ENCODE data around the gene RYK. TPM values are rescaled to one million over a fixed set of nuclear protein-coding genes. Genes with fewer than 3 reads are reported as not detected.

The RYK gene
- total RNA-seq, 1 experiment from 2014 or later = 60.6 TPM

- Histone ChIP-seq H4K20me1 (ENCODE audit: control insufficient read depth, insufficient read depth, insufficient read length) (no peaks in the 10 kb centered on the region), H2BK5ac (ENCODE audit: insufficient read length, low read length) (no peak overlapping the region), H3K23me2 (ENCODE audit: insufficient read length, low read depth, low read length, poor library complexity, severe bottlenecking) (no peaks in the 10 kb centered on the region), H3K18ac (ENCODE audit: insufficient read length, low read depth, low read length) (no peak overlapping the region), H3K23ac (ENCODE audit: insufficient read length, low read depth, low read length) (no peak overlapping the region), H3K79me1 (ENCODE audit: insufficient read depth, low read depth, low read length, poor library complexity, severe bottlenecking) (no peaks in the 10 kb centered on the region), H3K9me3 (ENCODE audit: control insufficient read depth, low read depth, low read length) (no peaks in the 10 kb centered on the region), H3K27ac (ENCODE audit: insufficient read length, low read depth, low read length) (no peak overlapping the region), H3K27me3 (ENCODE audit: insufficient read depth, low read length) (no peaks in the 10 kb centered on the region), H3K4me1 (ENCODE audit: insufficient read depth, low read length) (no peaks in the 10 kb centered on the region), H2BK12ac (ENCODE audit: insufficient read length, low read depth, low read length) (no peak overlapping the region), H3K9ac (ENCODE audit: extremely low read depth, insufficient read length, low read length) (no peak overlapping the region), H4K91ac (ENCODE audit: insufficient read length, low read depth, low read length) (no peak overlapping the region), H4K5ac (ENCODE audit: insufficient read length, low read depth, low read length) (no peak overlapping the region), H3K4me2 (ENCODE audit: insufficient read depth, insufficient read length, low read length) (no peak overlapping the region), H2AK5ac (ENCODE audit: insufficient read length, low read length) (no peak overlapping the region), H3K79me2 (ENCODE audit: insufficient read depth, low read length) (no peaks in the 10 kb centered on the region), H4K8ac (replicated peaks; ENCODE audit: insufficient read length, low read depth, low read length) (no peak overlapping the region), H2AFZ (ENCODE audit: low read length) (no peak overlapping the region), H3K56ac (ENCODE audit: insufficient read length, low read depth, low read length) (no peak overlapping the region), H2BK20ac (ENCODE audit: low read depth, low read length, poor library complexity, severe bottlenecking) (no peak overlapping the region), H2BK15ac (ENCODE audit: low read depth, low read length) (no peak overlapping the region), H3K4ac (ENCODE audit: low read depth, low read length) (no peak overlapping the region), H2BK120ac (ENCODE audit: low read depth, low read length, poor library complexity, severe bottlenecking) (no peak overlapping the region), H3K14ac (ENCODE audit: insufficient read depth, low read length) (no peak overlapping the region), H3T11ph (ENCODE audit: low read length) (no peak overlapping the region)
- no peak overlapping the region for H3K4me3 Mint-ChIP-seq
- no peaks in the 10 kb centered on the region for H3K27me3 Mint-ChIP-seq (ENCODE audit: low read depth)
- peaks cover 6 to 8% of the 10 kb centered on the region in 2 experiments; a peak in 2 of 4 replicates for H3K4me1 Mint-ChIP-seq
- DNase-seq = no peak
- peak overlapping the region in 1 of 3 experiments; percentile 58; a peak in 4 of 7 replicates for H3K27ac Mint-ChIP-seq
- no peaks in the 10 kb centered on the region for H3K9me3 Mint-ChIP-seq
- peaks cover 6 to 46% (median 24%) of the 10 kb centered on the region in 3 experiments for H3K36me3 Mint-ChIP-seq (ENCODE audit: insufficient read depth in 1 of 3, low read depth in 3 of 3)
- TF ChIP-seq, protein P1, sequence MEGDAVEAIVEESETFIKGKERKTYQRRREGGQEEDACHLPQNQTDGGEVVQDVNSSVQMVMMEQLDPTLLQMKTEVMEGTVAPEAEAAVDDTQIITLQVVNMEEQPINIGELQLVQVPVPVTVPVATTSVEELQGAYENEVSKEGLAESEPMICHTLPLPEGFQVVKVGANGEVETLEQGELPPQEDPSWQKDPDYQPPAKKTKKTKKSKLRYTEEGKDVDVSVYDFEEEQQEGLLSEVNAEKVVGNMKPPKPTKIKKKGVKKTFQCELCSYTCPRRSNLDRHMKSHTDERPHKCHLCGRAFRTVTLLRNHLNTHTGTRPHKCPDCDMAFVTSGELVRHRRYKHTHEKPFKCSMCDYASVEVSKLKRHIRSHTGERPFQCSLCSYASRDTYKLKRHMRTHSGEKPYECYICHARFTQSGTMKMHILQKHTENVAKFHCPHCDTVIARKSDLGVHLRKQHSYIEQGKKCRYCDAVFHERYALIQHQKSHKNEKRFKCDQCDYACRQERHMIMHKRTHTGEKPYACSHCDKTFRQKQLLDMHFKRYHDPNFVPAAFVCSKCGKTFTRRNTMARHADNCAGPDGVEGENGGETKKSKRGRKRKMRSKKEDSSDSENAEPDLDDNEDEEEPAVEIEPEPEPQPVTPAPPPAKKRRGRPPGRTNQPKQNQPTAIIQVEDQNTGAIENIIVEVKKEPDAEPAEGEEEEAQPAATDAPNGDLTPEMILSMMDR (conservative IDR thresholded peaks at IDR 0.05) = no peak
Measured at GRCh38 chr3:134189849-134190248, 60.8 kb downstream of the RYK start.
